Kidney (tissue), 14 donors: Measurements from ENCODE around the gene SPEM1. TPM values are rescaled to one million over a fixed set of nuclear protein-coding genes. Genes with fewer than 3 reads are reported as not detected.
A peak's percentile ranks its signal among the peaks of the same experiment; 100 is the strongest.

Experiments used
- DNase-seq, 5 donors: peaks; one replicate each; pipeline ENCODE4 v3.0.0-alpha.2; 2013 to 2020
- FAIRE-seq: peaks from 2 replicates; lab custom pipeline; 2012; peaks lifted over from hg19 to GRCh38; lab: Jason Lieb, UNC
- H3K27ac ChIP-seq, 2 donors: one replicate each; pipeline ENCODE4 v1.7.0; 2013; ENCODE audit warnings: low read depth in 2 of 2, low read length in 2 of 2, inconsistent platforms in 1 of 2
- H3K27me3 ChIP-seq: one replicate; pipeline ENCODE4 v1.7.1; 2013; ENCODE audit warnings: low read length, inconsistent platforms; ENCODE audit not compliant: control insufficient read depth, insufficient read depth
- H3K36me3 ChIP-seq, 3 donors: one replicate each; pipeline versions ENCODE4 v1.7.0 to v1.7.1; 2013; ENCODE audit warnings: low read length in 3 of 3, control low read depth in 1 of 3, inconsistent platforms in 1 of 3; ENCODE audit not compliant: insufficient read depth in 3 of 3, control insufficient read depth in 2 of 3
- H3K4me1 ChIP-seq, 3 donors: one replicate each; pipeline versions ENCODE4 v1.7.0 to v1.7.1; 2013; ENCODE audit warnings: low read length in 3 of 3, inconsistent platforms in 1 of 3, low read depth in 1 of 3; ENCODE audit not compliant: control insufficient read depth in 2 of 3, insufficient read depth in 2 of 3
- H3K4me3 ChIP-seq, 3 donors: one replicate each; pipeline versions ENCODE4 v1.7.0 to v1.8.1; 2013; ENCODE audit warnings: low read length in 3 of 3, control low read depth in 1 of 3, inconsistent platforms in 1 of 3
- H3K9ac ChIP-seq, 3 donors: one replicate each; pipeline versions ENCODE4 v1.7.0 to v1.7.1; 2013; ENCODE audit warnings: low read length in 3 of 3, control low read depth in 1 of 3, inconsistent platforms in 1 of 3
- H3K9me3 ChIP-seq, 3 donors: one replicate each; pipeline versions ENCODE4 v1.7.0 to v1.7.1; 2013; ENCODE audit warnings: low read length in 3 of 3, control low read depth in 1 of 3, inconsistent platforms in 1 of 3; ENCODE audit not compliant: control insufficient read depth in 2 of 3, insufficient read depth in 1 of 3
- CTCF ChIP-seq: IDR thresholded peaks from 3 replicates; pipeline ENCODE4 v1.5.1; 2012; ENCODE audit warnings: mild to moderate bottlenecking, moderate library complexity, borderline replicate concordance; ENCODE audit not compliant: insufficient read depth; ENCODE audit errors: extremely low read depth
- intact Hi-C: fragments of 100-400 bp; cut with DNase I; formaldehyde crosslinking; loops from one replicate; pipeline ENCODE4 v1.11.1; 2022
- polyA plus RNA-seq: library from polyadenylated mRNA; stranded (reverse); fragments of 350-450 nt; fragmentation: Illumina TruSeq; extraction: RNeasy Lipid Tissue Mini Kit (QIAGEN cat#74804); gene quantifications from one replicate; pipeline ENCODE4 v1.2.3, GENCODE V29; 2014; ENCODE audit warnings: low read depth, low replicate concordance; ENCODE audit not compliant: insufficient read depth
- total RNA-seq: library from RNA; stranded (reverse); fragmentation: NEBNext Ultra II Directional; extraction: Animal tissue kit (Norgen Biotek cat#: 25700); gene quantifications from one replicate; pipeline ENCODE4 v1.2.1, GENCODE V29; 2021
- donor health status: control.
- donor health status: control.
- donor health status: control.
- donor health status: control.
- donor health status: control.
- donor health status: DM: yes; HTN: yes; CAD: no.
- donor health status: Normal renal cell carcinoma (clear cell type).

Gene SPEM1
- total and polyA plus RNA-seq, 2 donors from 2014 or later, result not detected

- Histone ChIP-seq H3K27ac (peak overlapping the region; percentile 79 to 88), H3K27me3 (no peaks in the 10 kb centered on the region), H3K4me3 (peak overlapping the region; percentile 48 to 84 (median 72)), H3K4me1 (peaks cover 0 to 6% (median 6%) of the 10 kb centered on the region in 3 donors), H3K9ac (peak overlapping the region; percentile 12 to 77 (median 47)), H3K9me3 (no peaks in the 10 kb centered on the region), H3K36me3 (no peaks in the 10 kb centered on the region)
- no peak for TF ChIP-seq CTCF
- no peak for FAIRE-seq
- intact Hi-C loops, result no loop called here
- DNase-seq, result peak in 3 of 5 donors; percentile 67 to 90 (median 74)
Observed at GRCh38 chr17:7403043-7403726, 16.9 kb upstream of the SPEM1 start.

GRCh38 chr17:7403727-7403976 is 16.5 kb upstream of the SPEM1 start:
- FAIRE-seq (no peak), DNase-seq (no peak)
- H3K4me1 ChIP-seq, result peaks cover 0 to 6% (median 6%) of the 10 kb centered on the region in 3 donors
- H3K36me3 ChIP-seq, result no peaks in the 10 kb centered on the region
- peak overlapping the region; percentile 79 to 88 for H3K27ac ChIP-seq
- intact Hi-C loops, result no loop called here
- TF ChIP-seq CTCF, result no peak
- H3K9me3 ChIP-seq, result no peaks in the 10 kb centered on the region
- peak overlapping the region; percentile 67 to 84 (median 72) for H3K4me3 ChIP-seq
- no peaks in the 10 kb centered on the region for H3K27me3 ChIP-seq
- peak overlapping the region in 2 of 3 donors; percentile 44 to 47 for H3K9ac ChIP-seq

- Histone ChIP-seq H3K9me3 (no peaks in the 10 kb centered on the region), H3K9ac (peak within 1 kb of the TSS; percentile 44 to 77 (median 55)), H3K4me1 (peaks cover 0 to 6% (median 6%) of the 10 kb centered on the region in 3 donors), H3K27me3 (no peaks in the 10 kb centered on the region), H3K36me3 (no peaks in the 10 kb centered on the region), H3K4me3 (peak within 1 kb of the TSS; percentile 67 to 84 (median 72)), H3K27ac (peak within 1 kb of the TSS; percentile 79 to 88)
- intact Hi-C loops, result no loop called here
- FAIRE-seq, result peak; percentile 97
- no peak for TF ChIP-seq CTCF
- DNase-seq, result peak; percentile 99 to 100 (median 100)
Observed at GRCh38 chr17:7403977-7404736, 16.0 kb upstream of the SPEM1 start, which contains the start of gene TMEM256. Gene TMEM256 (minus strand): TSS chr17:7404097. CDS start chr17:7404084, 13 bp downstream.
